Measurements from ENCODE around the gene ARL2. TPM values are rescaled to one million over a fixed set of nuclear protein-coding genes. Genes with fewer than 3 reads are reported as not detected.

Gene ARL2
- polyA plus RNA-seq, 3 donors, result 34.3 to 40.4 (median 34.4) TPM

GRCh38 chr11:64987998-64988854 is 25.7 kb upstream of the ARL2 start:
- H3K27ac Mint-ChIP-seq, result peak overlapping the region in 4 of 7 donors; percentile 53 to 78 (median 76)
- Histone ChIP-seq H3K36me3 (replicated peaks in 1 of 2; ENCODE audit: control insufficient read depth in 1 of 2, insufficient read depth in 2 of 2, low read length in 2 of 2) (no peaks in the 10 kb centered on the region), H3K4me2 (replicated peaks; ENCODE audit: extremely low read depth, low read length, poor library complexity, severe bottlenecking) (peak overlapping the region; percentile 36), H3K4me3 (replicated peaks in 1 of 3; ENCODE audit: low read depth in 2 of 3, low read length in 3 of 3) (peak overlapping the region in 1 of 3 experiments; percentile 71), H3K9me3 (replicated peaks in 1 of 2; ENCODE audit: control insufficient read depth in 1 of 2, insufficient read depth in 1 of 2, low read length in 2 of 2) (no peaks in the 10 kb centered on the region), H4K20me1 (ENCODE audit: insufficient read depth, low read length) (no peaks in the 10 kb centered on the region), H3K9ac (ENCODE audit: insufficient read depth, low read length, poor library complexity, severe bottlenecking) (no peak overlapping the region), H3K27me3 (ENCODE audit: control insufficient read depth in 2 of 2, insufficient read depth in 2 of 2, low read length in 2 of 2) (no peaks in the 10 kb centered on the region), H2AFZ (ENCODE audit: insufficient read depth, low read depth, low read length, poor library complexity, severe bottlenecking) (no peak overlapping the region), H3K79me2 (ENCODE audit: insufficient read depth, low read length) (no peaks in the 10 kb centered on the region), H3K4me1 (ENCODE audit: control insufficient read depth in 1 of 2, insufficient read depth in 2 of 2, low read length in 2 of 2) (peaks cover 50 to 60% of the 10 kb centered on the region in 2 donors), H3K27ac (ENCODE audit: low read depth in 1 of 2, low read length in 2 of 2) (no peak overlapping the region)
- peaks cover 0 to 2% (median 0%) of the 10 kb centered on the region in 7 donors for H3K9me3 Mint-ChIP-seq
- intact Hi-C loops (cut with micrococcal nuclease), result no loop called here
- WGBS (ENCODE audit: insufficient coverage), result 80% methylated on average over 1 of the region's 6 CpGs
- no peak overlapping the region for H3K4me3 Mint-ChIP-seq
- H3K4me1 Mint-ChIP-seq, result peaks cover 62% of the 10 kb centered on the region
- TF ChIP-seq CTCF (IDR thresholded peaks at IDR 0.05), result no peak
- H3K36me3 Mint-ChIP-seq, result peaks cover 17 to 24% of the 10 kb centered on the region in 2 donors
- no peak for DNase-seq
- H3K27me3 Mint-ChIP-seq (ENCODE audit: low read depth in 3 of 3), result peaks cover 4 to 10% (median 7%) of the 10 kb centered on the region in 3 donors

GRCh38 chr11:64989416-64989815 is 24.5 kb upstream of the ARL2 start:
- H3K9ac ChIP-seq (ENCODE audit: insufficient read depth, low read length, poor library complexity, severe bottlenecking), result no peak overlapping the region
- intact Hi-C loops (cut with micrococcal nuclease), result no loop called here
- peak overlapping the region in 1 of 7 donors; percentile 41 for H3K27ac Mint-ChIP-seq
- peaks cover 21 to 30% of the 10 kb centered on the region in 2 donors for H3K36me3 Mint-ChIP-seq
- peaks cover 56% of the 10 kb centered on the region for H3K4me1 Mint-ChIP-seq
- H3K9me3 Mint-ChIP-seq, result peaks cover 0 to 2% (median 0%) of the 10 kb centered on the region in 7 donors
- no peaks in the 10 kb centered on the region for H3K79me2 ChIP-seq (ENCODE audit: insufficient read depth, low read length)
- H3K4me1 ChIP-seq (ENCODE audit: control insufficient read depth in 1 of 2, insufficient read depth in 2 of 2, low read length in 2 of 2), result peaks cover 50 to 54% of the 10 kb centered on the region in 2 donors
- peak overlapping the region; percentile 41 for H2AFZ ChIP-seq (ENCODE audit: insufficient read depth, low read depth, low read length, poor library complexity, severe bottlenecking)
- H3K4me3 Mint-ChIP-seq, result peak overlapping the region; percentile 75 to 91
- peak overlapping the region; percentile 69 for H3K4me2 ChIP-seq (replicated peaks; ENCODE audit: extremely low read depth, low read length, poor library complexity, severe bottlenecking)
- H4K20me1 ChIP-seq (ENCODE audit: insufficient read depth, low read length), result no peaks in the 10 kb centered on the region
- TF ChIP-seq CTCF (IDR thresholded peaks at IDR 0.05), result no peak
- H3K9me3 ChIP-seq (replicated peaks in 1 of 2; ENCODE audit: control insufficient read depth in 1 of 2, insufficient read depth in 1 of 2, low read length in 2 of 2), result no peaks in the 10 kb centered on the region
- no peak overlapping the region for H3K27ac ChIP-seq (ENCODE audit: low read depth in 1 of 2, low read length in 2 of 2)
- no peak for DNase-seq
- H3K27me3 ChIP-seq (ENCODE audit: control insufficient read depth in 2 of 2, insufficient read depth in 2 of 2, low read length in 2 of 2), result no peaks in the 10 kb centered on the region
- peaks cover 4 to 5% (median 5%) of the 10 kb centered on the region in 3 donors for H3K27me3 Mint-ChIP-seq (ENCODE audit: low read depth in 3 of 3)
- WGBS (ENCODE audit: insufficient coverage), result 85% methylated on average over 12 of the region's 13 CpGs
- H3K36me3 ChIP-seq (replicated peaks in 1 of 2; ENCODE audit: control insufficient read depth in 1 of 2, insufficient read depth in 2 of 2, low read length in 2 of 2), result no peaks in the 10 kb centered on the region
- H3K4me3 ChIP-seq (replicated peaks in 1 of 3; ENCODE audit: low read depth in 2 of 3, low read length in 3 of 3), result peak overlapping the region in 1 of 3 experiments; percentile 71
